T-cell (primary cell): ENCODE results near the gene APOL1. TPM values are rescaled to one million over a fixed set of nuclear protein-coding genes. Genes with fewer than 3 reads are reported as not detected.
A peak's percentile ranks its signal among the peaks of the same experiment; 100 is the strongest.
"Not testable (repeated sequence)": the region's sequence is repeated elsewhere in the genome, so short reads cannot be mapped to it uniquely, and the experiment has no call there.

ENCODE experiments used
- ATAC-seq, 4 experiments: fragments of 200-7000 bp in 3 of 4; fragments of 150-1000 bp in 1 of 4; cut with Tn5 transposase; replicated peaks in 1 of 4; 1 replicate in 3 of 4; 2 replicates in 1 of 4; pipeline ENCODE4 v1.10.0; 2021; ENCODE audit warnings: moderate library complexity in 3 of 4, mild to moderate bottlenecking in 2 of 4, moderate number of reproducible peaks in 1 of 4
- CTCF ChIA-PET, 2 donors: fragments of 300-600 bp; sonication (Branson Sonifier 250); formaldehyde crosslinking; loops; one replicate each; lab custom pipeline; 2022; ENCODE audit warnings: antibody characterized with exemption in 2 of 2; lab: Charles Lee
- POLR2A ChIA-PET, 2 donors: fragments of 300-600 bp; sonication (Branson Sonifier 250); formaldehyde crosslinking; loops; one replicate each; lab custom pipeline; 2022; ENCODE audit warnings: antibody characterized with exemption in 2 of 2; lab: Charles Lee
- DNase-seq, 35 experiments: peaks; one replicate each; pipeline versions ENCODE4 v3.0.0 to v3.0.0-alpha.2; 2013 to 2023
- H3K27ac ChIP-seq: one replicate; pipeline ENCODE4 v1.5.1; 2013; ENCODE audit warnings: low read length
- H3K27me3 ChIP-seq, 2 experiments: replicated peaks in 1 of 2; 1 replicate in 1 of 2; 2 replicates in 1 of 2; pipeline versions ENCODE4 v1.6.1 to v1.7.0; 2013; ENCODE audit warnings: low read length in 1 of 2, mixed read lengths in 1 of 2; ENCODE audit not compliant: control insufficient read depth in 2 of 2, insufficient read depth in 2 of 2; ENCODE audit errors: extremely low read depth in 1 of 2
- H3K36me3 ChIP-seq, 2 donors: 1 replicate in 1 of 2; 2 replicates in 1 of 2; pipeline versions ENCODE4 v1.6.1 to v1.7.0; 2013; ENCODE audit warnings: low read length in 1 of 2; ENCODE audit not compliant: control insufficient read depth in 2 of 2, insufficient read depth in 1 of 2; ENCODE audit errors: extremely low read depth in 1 of 2
- H3K4me1 ChIP-seq, 2 experiments: 1 replicate in 1 of 2; 2 replicates in 1 of 2; pipeline versions ENCODE4 v1.6.1 to v1.7.0; 2013; ENCODE audit warnings: low read length in 2 of 2, mixed read lengths in 1 of 2; ENCODE audit not compliant: insufficient read depth in 2 of 2, control insufficient read depth in 1 of 2; ENCODE audit errors: extremely low read depth in 1 of 2
- H3K4me3 ChIP-seq, 2 donors: 1 replicate in 1 of 2; 2 replicates in 1 of 2; pipeline versions ENCODE4 v1.5.1 to v1.7.0; 2013; ENCODE audit warnings: mild to moderate bottlenecking in 2 of 2, low read length in 1 of 2, moderate library complexity in 1 of 2; ENCODE audit not compliant: control insufficient read depth in 1 of 2; ENCODE audit errors: extremely low read depth in 1 of 2
- H3K9me3 ChIP-seq: 2 replicates; pipeline ENCODE4 v1.7.0; 2013
- H3K27ac Mint-ChIP-seq, 2 donors: one replicate each; pipeline ENCODE4 v1.8.0; 2020 to 2021; ENCODE audit warnings: mild to moderate bottlenecking in 2 of 2, mixed read lengths in 2 of 2
- H3K27me3 Mint-ChIP-seq, 2 donors: one replicate each; pipeline ENCODE4 v1.8.0; 2021 to 2022; ENCODE audit warnings: mixed read lengths in 2 of 2
- H3K36me3 Mint-ChIP-seq: one replicate; pipeline ENCODE4 v1.8.0; 2021; ENCODE audit warnings: mixed read lengths
- H3K4me1 Mint-ChIP-seq, 3 donors: one replicate each; pipeline ENCODE4 v1.8.0; 2020 to 2022; ENCODE audit warnings: mixed read lengths in 3 of 3, mild to moderate bottlenecking in 1 of 3
- H3K4me3 Mint-ChIP-seq, 3 donors: one replicate each; pipeline ENCODE4 v1.8.0; 2020 to 2022; ENCODE audit warnings: mild to moderate bottlenecking in 3 of 3, mixed read lengths in 3 of 3, moderate library complexity in 3 of 3
- H3K9me3 Mint-ChIP-seq, 3 donors: one replicate each; pipeline ENCODE4 v1.8.0; 2020 to 2022; ENCODE audit warnings: mixed read lengths in 3 of 3
- WGBS: methylation state at CpG from one replicate; pipeline ENCODE4 v1.1.5; 2013; ENCODE audit warnings: missing lambda C conversion rate; ENCODE audit not compliant: insufficient coverage; 5-methylcytosine and 5-hydroxymethylcytosine counted together
- total RNA-seq, 35 experiments: library from RNA in 6 of 35; stranded (reverse) in 6 of 35; fragments of 120-200 nt in 1 of 35; gene quantifications; one replicate each; pipeline versions ENCODE4 v1.2.1 to v1.2.4 and lab custom pipeline; 2013 to 2026

Gene APOL1, protein sequence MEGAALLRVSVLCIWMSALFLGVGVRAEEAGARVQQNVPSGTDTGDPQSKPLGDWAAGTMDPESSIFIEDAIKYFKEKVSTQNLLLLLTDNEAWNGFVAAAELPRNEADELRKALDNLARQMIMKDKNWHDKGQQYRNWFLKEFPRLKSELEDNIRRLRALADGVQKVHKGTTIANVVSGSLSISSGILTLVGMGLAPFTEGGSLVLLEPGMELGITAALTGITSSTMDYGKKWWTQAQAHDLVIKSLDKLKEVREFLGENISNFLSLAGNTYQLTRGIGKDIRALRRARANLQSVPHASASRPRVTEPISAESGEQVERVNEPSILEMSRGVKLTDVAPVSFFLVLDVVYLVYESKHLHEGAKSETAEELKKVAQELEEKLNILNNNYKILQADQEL
- 10 to 100 TPM; 15.7 to 29.5 (median 19.8) TPM for total RNA-seq
- 27.6 TPM for total RNA-seq (2013)
- 8.0 to 88.0 (median 26.7) reads per million in 29 experiments for total RNA-seq (lab: John Stamatoyannopoulos, UW)

DNA sequence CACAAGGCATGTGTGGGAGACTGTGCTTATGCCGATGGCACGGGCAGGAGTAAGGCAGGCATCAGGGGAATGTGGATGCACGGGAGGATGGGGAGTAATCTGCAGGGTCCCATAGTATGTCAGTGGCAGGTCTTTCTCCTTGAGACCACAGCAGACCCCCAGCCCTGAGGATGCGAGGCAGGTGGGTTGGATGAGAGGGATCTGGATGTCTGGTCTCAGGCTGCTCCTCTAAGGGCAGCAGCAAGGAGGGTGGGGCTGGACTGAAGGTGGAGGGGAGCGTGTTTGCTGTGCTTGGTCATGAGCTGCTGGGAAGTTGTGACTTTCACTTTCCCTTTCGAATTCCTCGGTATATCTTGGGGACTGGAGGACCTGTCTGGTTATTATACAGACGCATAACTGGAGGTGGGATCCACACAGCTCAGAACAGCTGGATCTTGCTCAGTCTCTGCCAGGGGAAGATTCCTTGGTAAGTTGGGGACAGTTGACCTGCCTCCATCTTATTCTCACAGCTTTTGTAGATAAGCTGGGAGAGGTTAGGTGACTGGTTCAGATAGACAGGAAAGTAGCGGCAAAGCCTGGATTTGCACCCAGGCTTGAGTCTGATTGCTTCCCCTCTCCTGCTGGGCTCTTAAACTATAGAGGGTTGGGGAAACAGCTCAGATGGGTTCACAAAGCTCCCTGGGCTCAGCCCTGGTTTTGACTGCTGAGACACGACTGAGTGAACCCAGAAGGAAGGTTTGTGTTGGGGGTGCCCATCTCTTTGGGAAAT, at the start of gene APOL1:
TSS of gene APOL1 (plus strand) at position 380 of the 769 bp plus-strand sequence. CDS start 1,823 bp downstream, outside the sequence.
- POLR2A ChIA-PET: interaction anchor here in 1 of 2 donors (0.6 to 1.1 kb wide), 3 partner anchors 12 to 15 kb away, joined by 3 read pairs; partner anchors contain the start of gene APOL2
- H3K4me1 Mint-ChIP-seq: peaks cover 37 to 57% (median 46%) of the 10 kb centered on the region in 3 donors
- CTCF ChIA-PET: interaction anchor here in 1 of 2 donors (1.2 kb wide), 1 partner anchor 14 kb away, joined by 6 read pairs; the partner anchor contains the start of gene APOL2

DNA sequence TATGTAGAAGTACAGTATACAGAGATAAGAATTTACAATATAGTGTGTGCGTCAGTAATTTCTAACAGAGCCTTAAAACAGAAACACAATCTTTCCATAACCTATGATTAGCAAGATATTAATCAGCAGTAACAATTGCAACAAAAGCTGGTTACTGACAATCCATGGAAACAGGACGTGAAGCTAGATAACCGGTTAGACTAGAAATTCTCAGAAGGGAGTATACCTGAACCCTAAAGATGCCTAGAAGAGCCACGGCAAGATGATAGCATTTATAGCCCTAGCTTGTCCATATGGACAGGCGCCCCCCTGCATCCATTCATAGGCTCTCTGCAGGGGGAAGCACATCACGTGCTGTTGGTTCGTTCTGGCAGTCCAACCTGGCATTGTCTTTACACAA, 49.5 kb upstream of the APOL1 start:
- H3K9me3 Mint-ChIP-seq, H3K4me1 Mint-ChIP-seq, H3K4me3 ChIP-seq, H3K4me3 Mint-ChIP-seq, CTCF ChIA-PET, H3K9me3 ChIP-seq, H3K36me3 ChIP-seq, H3K4me1 ChIP-seq, H3K27ac Mint-ChIP-seq, ATAC-seq, POLR2A ChIA-PET, H3K36me3 Mint-ChIP-seq, H3K27ac ChIP-seq, DNase-seq: not testable (repeated sequence)
- H3K27me3 ChIP-seq: peaks cover 0 to 13% of the 10 kb centered on the region in 2 experiments
- H3K27me3 Mint-ChIP-seq: peaks cover 0 to 14% of the 10 kb centered on the region in 2 donors
- WGBS: 92% methylated on average over 5 of the region's 7 CpGs

More for the DNA sequence above, at the start of gene APOL1:
- Histone ChIP-seq H3K27ac (peak within 1 kb of the TSS; percentile 75), H3K4me3 (peak within 1 kb of the TSS; percentile 54 to 83), H3K36me3 (peaks cover 3 to 16% of the 10 kb centered on the region in 2 donors), H3K27me3 (no peaks in the 10 kb centered on the region), H3K4me1 (peaks cover 7 to 42% of the 10 kb centered on the region in 2 experiments), H3K9me3 (no peaks in the 10 kb centered on the region)
- H3K36me3 Mint-ChIP-seq: peaks cover 17% of the 10 kb centered on the region
- WGBS: 38% methylated on average over 7 of the region's 10 CpGs
- peak within 1 kb of the TSS; percentile 96 to 98 (median 96) for H3K4me3 Mint-ChIP-seq
- H3K27me3 Mint-ChIP-seq: no peaks in the 10 kb centered on the region
- H3K9me3 Mint-ChIP-seq: no peaks in the 10 kb centered on the region
- DNase-seq (peak in 29 of 35 experiments; percentile 8 to 74 (median 33)), ATAC-seq (peak; percentile 88 to 94 (median 90))
- peak within 1 kb of the TSS; percentile 97 for H3K27ac Mint-ChIP-seq

DNA sequence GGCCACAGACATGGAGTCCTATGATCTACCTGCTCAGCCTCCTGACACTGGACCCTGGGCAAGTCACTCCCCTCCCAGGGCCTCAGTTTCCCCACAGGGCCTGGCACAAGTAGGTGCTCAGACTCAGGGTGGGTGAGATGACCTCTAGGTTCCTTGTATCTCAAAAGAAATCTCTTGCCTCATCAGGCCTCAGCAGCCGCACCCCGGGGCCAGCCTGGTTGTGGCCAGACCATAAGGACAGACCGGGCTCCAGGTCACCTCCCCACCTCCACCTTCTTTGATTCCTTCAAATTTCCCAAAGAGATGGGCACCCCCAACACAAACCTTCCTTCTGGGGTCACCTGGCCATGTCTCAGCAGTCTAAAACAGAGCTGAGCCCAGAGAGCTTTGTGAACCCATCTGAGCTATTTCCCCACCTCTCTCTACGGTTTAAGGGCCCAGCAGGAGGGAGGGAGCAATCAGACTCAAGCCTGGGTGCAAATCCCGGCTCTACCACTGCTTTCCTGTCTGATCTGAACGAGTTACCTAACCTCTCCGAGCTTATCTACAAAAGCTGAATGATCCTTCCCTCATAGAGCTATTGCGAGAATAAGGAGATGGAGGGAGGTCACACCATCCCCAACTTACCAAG, 48.8 kb upstream of the APOL1 start:
- no peak overlapping the region for H3K4me3 ChIP-seq
- peak overlapping the region in 1 of 3 donors; percentile 53 for H3K4me3 Mint-ChIP-seq
- no peak overlapping the region for H3K27ac Mint-ChIP-seq

DNA sequence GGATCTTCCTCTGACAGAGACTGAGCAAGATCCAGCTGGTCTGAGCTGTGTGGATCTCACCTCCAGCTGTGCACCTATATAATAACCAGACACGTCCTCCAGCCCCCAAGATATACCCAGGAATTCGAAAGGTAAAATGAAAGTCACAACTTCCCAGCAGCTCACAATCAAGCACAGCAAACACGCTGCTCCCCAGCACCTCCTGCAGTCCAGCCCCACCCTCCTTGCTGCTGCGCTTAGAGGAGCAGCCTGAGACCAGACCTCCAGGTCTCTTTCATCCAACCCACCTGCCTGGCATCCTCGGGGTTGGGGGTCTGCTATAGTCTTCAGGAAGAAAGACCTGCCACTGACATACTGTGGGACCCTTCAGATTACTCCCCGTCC, 48.3 kb upstream of the APOL1 start:
- POLR2A ChIA-PET: no interaction called here
- Mint-ChIP-seq H3K4me1 (peaks cover 0 to 2% (median 0%) of the 10 kb centered on the region in 3 donors), H3K9me3 (peaks cover 0 to 9% (median 4%) of the 10 kb centered on the region in 3 donors), H3K36me3 (peaks cover 4% of the 10 kb centered on the region), H3K27ac (no peak overlapping the region), H3K27me3 (peaks cover 9 to 21% of the 10 kb centered on the region in 2 donors), H3K4me3 (peak overlapping the region in 1 of 3 donors; percentile 53)
- no peaks in the 10 kb centered on the region for H3K9me3 ChIP-seq
- H3K4me1 ChIP-seq: no peaks in the 10 kb centered on the region
- DNase-seq: no peak
- no peaks in the 10 kb centered on the region for H3K36me3 ChIP-seq
- H3K4me3 ChIP-seq: no peak overlapping the region
- WGBS: 70% methylated on average over 4 of the region's 6 CpGs
- no peak overlapping the region for H3K27ac ChIP-seq
- CTCF ChIA-PET: interaction anchor here in 1 of 2 donors (1.2 kb wide), 1 partner anchor 27 kb away, joined by 4 read pairs; no protein-coding TSS in a partner anchor
- ATAC-seq: no peak
- peaks cover 0 to 5% of the 10 kb centered on the region in 2 experiments for H3K27me3 ChIP-seq

More for the DNA sequence above, 48.8 kb upstream of the APOL1 start:
- Histone ChIP-seq H3K27ac (no peak overlapping the region), H3K36me3 (no peaks in the 10 kb centered on the region), H3K9me3 (no peaks in the 10 kb centered on the region), H3K27me3 (peaks cover 0 to 6% of the 10 kb centered on the region in 2 experiments), H3K4me1 (no peaks in the 10 kb centered on the region)
- Mint-ChIP-seq H3K36me3 (peaks cover 1% of the 10 kb centered on the region), H3K9me3 (peaks cover 0 to 5% (median 1%) of the 10 kb centered on the region in 3 donors), H3K27me3 (peaks cover 5 to 19% of the 10 kb centered on the region in 2 donors), H3K4me1 (peaks cover 0 to 2% (median 0%) of the 10 kb centered on the region in 3 donors)
- DNase-seq (no peak), ATAC-seq (no peak)
- POLR2A ChIA-PET: no interaction called here
- CTCF ChIA-PET: interaction anchor here in 1 of 2 donors (1.2 kb wide), 1 partner anchor 26 kb away, joined by 4 read pairs; no protein-coding TSS in a partner anchor
- 76% methylated on average over 3 of the region's 8 CpGs for WGBS

DNA sequence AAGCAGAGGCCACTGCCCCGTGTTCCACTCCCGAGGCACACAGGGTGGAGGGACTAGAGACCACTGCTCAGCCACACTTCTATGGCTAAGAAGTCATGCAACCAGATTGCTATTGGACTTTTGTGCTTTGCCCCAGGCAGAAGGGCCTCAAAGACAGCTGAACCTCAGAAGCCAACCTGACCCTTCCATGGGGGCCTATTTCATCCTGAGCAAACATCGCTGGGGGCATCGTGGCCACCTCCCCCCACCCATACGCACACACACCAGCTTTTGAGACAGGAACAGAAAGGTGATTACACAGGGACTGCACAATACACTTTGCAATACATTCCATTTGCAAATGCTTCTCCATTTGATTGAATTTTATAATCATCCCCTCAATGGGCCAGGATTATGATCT, 47.4 kb upstream of the APOL1 start:
- H3K36me3 ChIP-seq: not testable (repeated sequence)
- 94% methylated on average over 2 of the region's 5 CpGs for WGBS

More for the DNA sequence above, 47.4 kb upstream of the APOL1 start:
- H3K27ac Mint-ChIP-seq, POLR2A ChIA-PET, H3K9me3 Mint-ChIP-seq, H3K27me3 ChIP-seq, H3K4me3 ChIP-seq, H3K4me1 Mint-ChIP-seq, DNase-seq, CTCF ChIA-PET, H3K9me3 ChIP-seq, H3K36me3 Mint-ChIP-seq, ATAC-seq, H3K4me1 ChIP-seq, H3K4me3 Mint-ChIP-seq, H3K27ac ChIP-seq: not testable (repeated sequence)
- H3K27me3 Mint-ChIP-seq: peaks cover 15 to 25% of the 10 kb centered on the region in 2 donors
